NCI-H2107 treated with DMSO at 0.1 percent for 48 hours (cell line): ENCODE measurements around the gene CLTC.
"Not testable (repeated sequence)": the region's sequence is repeated elsewhere in the genome, so short reads cannot be mapped to it uniquely, and the experiment has no call there.

Experiments used
- DNase-seq: peaks from one replicate; lab custom pipeline; 2025; ENCODE audit not compliant: unreplicated experiment; lab: John Stamatoyannopoulos, UW

CLTC gene

GRCh38 chr17:59633658-59634359, 14.1 kb downstream of the CLTC start:
- DNase-seq, result no peak

GRCh38 chr17:59634632-59635541, 15.2 kb downstream of the CLTC start:
- no peak for DNase-seq

- no peak for DNase-seq
These were observed 18.1 kb downstream of the CLTC start for GRCh38 chr17:59637611-59638310.

- no peak for DNase-seq
These were observed 18.9 kb downstream of the CLTC start for GRCh38 chr17:59638553-59638952.

GRCh38 chr17:59641799-59642484, 22.2 kb downstream of the CLTC start:
- DNase-seq, result no peak

GRCh38 chr17:59642565-59642964, 22.9 kb downstream of the CLTC start:
- no peak for DNase-seq

GRCh38 chr17:59643159-59644140, 23.8 kb downstream of the CLTC start:
- no peak for DNase-seq

GRCh38 chr17:59647288-59647687, 27.6 kb downstream of the CLTC start:
- no peak for DNase-seq

- no peak for DNase-seq
These were observed 30.2 kb downstream of the CLTC start for GRCh38 chr17:59649886-59650285.

- DNase-seq, result no peak
These were observed 30.9 kb downstream of the CLTC start for GRCh38 chr17:59650642-59651041.

- DNase-seq, result no peak
These were observed 31.7 kb downstream of the CLTC start for GRCh38 chr17:59651346-59651745.

- DNase-seq, result no peak
These were observed 32.4 kb downstream of the CLTC start for GRCh38 chr17:59652119-59652518.

- not testable (repeated sequence) for DNase-seq
These were observed 36.9 kb downstream of the CLTC start for GRCh38 chr17:59656624-59657023.

GRCh38 chr17:59666235-59666634, 46.5 kb downstream of the CLTC start:
- peak; percentile 96 for DNase-seq

- no peak for DNase-seq
These were observed 49.1 kb downstream of the CLTC start for GRCh38 chr17:59668816-59669215.

- DNase-seq, result no peak
These were observed 49.7 kb downstream of the CLTC start for GRCh38 chr17:59669411-59669810.

- DNase-seq, result no peak
These were observed 50.2 kb downstream of the CLTC start for GRCh38 chr17:59669944-59670343.

- DNase-seq, result no peak
These were observed 51.7 kb downstream of the CLTC start for GRCh38 chr17:59671386-59671785.

- no peak for DNase-seq
These were observed 55.5 kb downstream of the CLTC start for GRCh38 chr17:59675231-59675630.

- DNase-seq, result no peak
These were observed 57.0 kb downstream of the CLTC start for GRCh38 chr17:59676716-59677115.
